GM19372 (cell line): Measurements from ENCODE around the gene UBR2.
"Not testable (repeated sequence)": the region's sequence is repeated elsewhere in the genome, so short reads cannot be mapped to it uniquely, and the experiment has no call there.

Experiments
- ATAC-seq: cut with Tn5 transposase; IDR thresholded peaks from one replicate; pipeline ENCODE4 v1.9.1; 2021; ENCODE audit warnings: mild to moderate bottlenecking, low read depth, moderate library complexity; ENCODE audit not compliant: unreplicated experiment

UBR2 gene

GRCh38 chr6:42552380-42552779, 11.4 kb upstream of the UBR2 start:
- no peak for ATAC-seq

DNA sequence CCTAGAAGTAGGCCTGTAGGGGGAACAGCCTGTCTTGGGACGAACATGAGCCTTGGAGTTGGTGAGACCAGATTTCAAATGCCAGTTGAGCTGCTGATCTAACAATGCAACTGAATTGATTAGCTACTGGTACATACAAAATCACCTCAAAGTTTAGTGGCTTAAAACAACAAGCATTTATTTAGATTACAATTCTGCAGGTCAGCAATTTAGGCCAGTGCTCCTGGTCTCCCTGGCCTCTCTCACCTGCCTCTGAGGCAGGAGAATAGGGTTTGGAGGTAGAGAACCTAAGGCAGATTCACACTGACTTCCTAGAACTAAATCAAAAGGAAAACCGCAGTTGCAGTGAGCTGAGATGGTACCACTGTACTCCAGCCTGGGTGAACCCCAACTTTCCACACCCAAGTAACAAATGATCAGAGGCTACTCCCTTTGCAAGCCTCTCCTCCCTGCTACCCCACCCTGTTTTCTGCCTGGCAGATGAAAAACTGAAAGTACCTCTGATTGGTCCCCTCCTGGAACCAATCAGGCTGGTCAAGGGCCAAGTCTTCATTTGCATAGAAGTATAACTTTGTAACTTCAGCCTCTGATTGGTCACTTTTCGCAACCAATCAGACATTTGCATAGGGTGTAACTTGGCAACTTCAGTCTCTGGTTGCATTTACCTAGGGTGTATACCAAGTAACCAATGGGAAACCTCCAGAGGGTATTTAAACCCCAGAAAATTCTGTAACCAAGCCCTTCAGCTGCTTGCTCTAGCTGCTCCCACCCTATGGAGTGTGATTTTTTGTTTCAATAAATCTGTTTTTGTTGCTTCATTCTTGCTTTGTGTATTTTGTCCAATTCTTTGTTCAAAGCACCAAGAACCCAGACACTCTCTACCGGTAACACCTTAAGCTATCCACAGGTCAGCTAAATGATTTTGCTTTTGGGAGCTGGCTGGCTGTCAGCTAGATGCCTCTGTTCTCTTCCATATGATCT, 8.1 kb upstream of the UBR2 start:
- no peak for ATAC-seq

GRCh38 chr6:42556462-42556861, 7.4 kb upstream of the UBR2 start:
- ATAC-seq, result no peak

DNA sequence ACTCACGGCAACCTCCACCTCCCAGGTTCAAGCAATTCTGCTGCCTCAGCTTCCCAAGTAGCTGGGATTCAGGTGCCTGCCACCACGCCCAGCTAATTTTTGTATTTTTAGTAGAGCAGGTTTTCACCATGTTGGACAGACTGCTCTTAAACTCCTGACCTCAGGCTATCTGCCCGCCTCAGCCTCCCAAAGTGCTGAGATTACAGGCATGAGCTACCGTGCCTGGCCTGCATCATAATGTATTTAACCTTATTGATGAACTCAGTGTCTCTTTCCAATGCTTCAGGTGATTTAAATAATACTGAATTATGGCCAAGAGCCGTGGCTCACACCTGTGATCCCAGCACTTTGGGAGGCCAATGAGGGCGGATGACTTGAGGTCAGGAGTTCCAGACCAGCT, 4.6 kb upstream of the UBR2 start:
- ATAC-seq, result not testable (repeated sequence)

- no peak for ATAC-seq
These were observed 1.8 kb upstream of the UBR2 start for GRCh38 chr6:42561986-42562385.

GRCh38 chr6:42562788-42563405, 932 bp upstream of the UBR2 start:
- ATAC-seq, result no peak

DNA sequence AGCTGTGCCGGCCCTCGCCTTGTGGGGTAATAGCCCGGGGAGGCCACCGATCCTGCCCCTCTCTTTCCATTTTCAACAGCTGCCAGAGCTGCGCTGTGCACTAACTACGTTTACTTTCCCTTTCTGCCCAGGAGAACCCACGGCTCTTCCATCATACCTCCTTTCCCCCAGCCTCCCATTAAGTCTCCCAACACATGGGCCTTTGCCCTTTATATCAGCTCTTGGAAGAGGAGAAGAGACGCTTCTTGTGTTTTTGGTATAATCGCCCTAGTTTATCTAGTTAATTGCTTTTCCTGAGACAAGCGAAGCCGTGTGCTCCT, 637 bp downstream of the UBR2 start:
- no peak for ATAC-seq

DNA sequence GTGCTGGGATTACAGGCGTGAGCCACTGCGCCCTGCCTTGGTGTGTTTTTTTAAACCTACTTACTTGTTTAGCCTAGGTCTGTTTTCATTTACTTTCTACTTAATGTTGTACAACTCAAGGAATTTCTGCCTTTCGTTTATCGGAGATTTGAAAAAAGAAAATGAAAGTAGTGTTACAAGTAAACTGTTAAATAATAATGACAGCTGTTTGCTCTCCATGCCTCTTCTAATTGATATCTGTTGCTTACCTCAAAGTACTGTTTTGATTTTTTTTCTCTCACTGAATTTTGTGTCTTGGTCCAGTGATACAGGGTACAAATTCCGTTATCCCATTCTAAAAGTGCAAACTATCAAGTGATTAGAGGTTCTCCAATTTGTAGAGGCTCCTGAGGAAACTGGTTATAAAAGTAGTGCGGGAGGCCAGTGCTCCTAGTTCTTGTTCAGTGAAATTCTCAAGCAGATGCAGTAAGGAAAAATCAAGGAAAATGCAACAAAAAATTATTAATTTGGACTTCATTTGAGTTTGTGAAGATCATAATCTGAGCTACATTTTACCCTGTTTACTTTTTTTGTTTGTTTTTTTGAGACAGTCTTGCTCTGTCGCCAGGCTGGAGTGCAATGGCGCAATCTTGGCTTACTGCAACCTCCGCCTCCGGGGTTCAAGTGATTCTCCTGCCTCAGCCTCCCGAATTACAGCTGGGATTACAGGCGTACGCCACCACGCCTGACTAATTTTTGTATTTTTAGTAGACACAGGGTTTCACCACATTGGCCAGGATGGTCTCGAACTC, 2.2 kb downstream of the UBR2 start:
- no peak for ATAC-seq

GRCh38 chr6:42566614-42567208, 2.9 kb downstream of the UBR2 start:
- ATAC-seq, result no peak

DNA sequence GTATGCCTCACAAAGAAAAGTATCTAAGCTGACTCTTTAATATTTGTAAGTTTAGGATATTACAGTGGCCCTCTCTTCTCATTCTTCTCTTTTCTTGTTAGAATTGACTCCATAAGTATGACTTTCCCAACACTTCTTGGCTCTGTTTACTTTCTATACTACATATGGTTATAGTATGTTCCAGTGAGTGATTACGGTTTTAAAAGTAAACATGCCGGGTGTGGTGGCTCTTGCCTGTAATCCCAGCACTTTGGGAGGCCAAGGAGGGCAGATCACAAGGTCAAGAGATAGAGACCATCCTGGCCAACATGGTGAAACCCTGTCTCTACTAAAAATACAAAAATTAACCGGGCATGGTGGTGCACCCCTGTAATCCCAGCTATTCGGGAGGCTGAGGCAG, 3.4 kb downstream of the UBR2 start:
- ATAC-seq, result not testable (repeated sequence)

DNA sequence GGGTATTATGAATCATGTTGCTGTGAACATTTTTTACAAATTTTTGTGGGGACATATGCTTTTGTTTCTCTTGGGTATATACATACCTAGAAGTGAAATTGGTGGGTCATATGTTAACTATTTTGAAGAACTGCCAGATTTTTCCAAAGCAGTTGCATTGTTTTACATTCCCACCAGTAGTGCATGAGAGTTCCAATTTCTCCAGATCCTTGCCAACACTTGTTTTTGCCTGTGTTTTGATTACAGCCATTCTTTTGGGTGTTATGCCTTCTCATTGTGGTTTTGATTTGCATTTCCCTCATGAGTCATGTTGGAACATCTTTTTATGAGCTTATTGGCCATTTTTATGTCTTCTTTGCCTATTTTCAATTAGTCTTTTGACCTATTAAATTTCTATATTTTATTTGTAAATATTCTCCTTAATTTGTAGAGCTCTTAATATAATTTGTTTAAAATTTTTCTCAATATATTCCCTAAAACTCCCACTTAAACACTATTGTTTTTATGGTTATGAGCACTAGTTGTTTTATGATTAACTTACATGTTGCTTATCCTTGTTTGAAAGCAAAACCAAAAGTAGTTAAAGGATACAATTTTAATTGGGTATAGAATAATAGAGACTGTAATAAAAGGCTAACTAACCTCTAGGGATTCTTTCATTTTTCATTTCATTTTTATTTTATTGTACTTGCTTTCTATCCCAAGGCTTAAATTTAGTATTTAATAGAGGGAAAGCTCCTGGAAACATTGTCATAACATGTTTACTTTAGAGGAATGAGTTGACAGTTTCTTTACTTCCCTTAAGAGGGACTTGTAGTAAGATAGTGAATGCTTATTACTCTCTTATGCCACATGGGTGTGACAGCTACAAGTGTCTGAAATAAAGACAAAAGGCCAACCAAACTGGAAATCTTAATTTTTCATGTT, 5.5 kb downstream of the UBR2 start:
- no peak for ATAC-seq

DNA sequence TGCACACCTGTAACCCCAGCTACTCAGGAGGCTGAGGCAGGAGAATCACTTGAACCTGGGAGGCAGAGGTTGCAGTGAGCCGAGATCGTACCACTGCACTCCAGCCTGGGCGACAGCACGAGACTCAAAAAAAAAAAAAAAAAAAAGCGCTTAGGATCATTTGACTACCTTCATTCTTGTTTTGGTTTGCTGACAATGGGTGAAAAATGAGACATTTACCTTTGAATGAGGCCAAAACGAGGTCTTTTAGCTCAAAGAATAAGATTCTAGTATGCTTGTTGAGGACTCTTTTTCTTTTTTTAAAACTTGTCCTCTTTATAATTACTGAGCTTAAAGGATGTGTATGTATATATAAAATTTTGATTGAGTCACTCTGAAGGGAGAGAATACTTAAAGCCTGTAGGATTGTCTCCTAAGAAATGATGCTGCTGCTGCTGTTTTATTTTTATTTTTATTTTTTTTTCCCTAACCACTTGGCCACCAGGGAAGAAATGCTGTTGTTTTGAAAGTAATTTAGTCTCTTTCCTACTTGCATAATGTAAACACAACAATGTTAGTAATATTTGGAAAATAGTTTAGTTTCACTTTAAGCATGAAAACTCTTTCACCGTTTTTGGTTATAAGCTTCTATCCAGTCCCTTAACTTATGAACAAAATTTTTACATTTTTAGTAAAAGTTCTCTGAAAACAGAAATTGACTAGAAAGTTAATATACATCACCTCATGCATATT, 7.9 kb downstream of the UBR2 start:
- peak; percentile 17 for ATAC-seq

- peak; percentile 89 for ATAC-seq
These were observed 8.7 kb downstream of the UBR2 start for GRCh38 chr6:42572523-42572922.

GRCh38 chr6:42576538-42576937, 12.7 kb downstream of the UBR2 start:
- ATAC-seq, result not testable (repeated sequence)

- ATAC-seq, result no peak
These were observed 34.5 kb downstream of the UBR2 start for GRCh38 chr6:42598300-42598699.

DNA sequence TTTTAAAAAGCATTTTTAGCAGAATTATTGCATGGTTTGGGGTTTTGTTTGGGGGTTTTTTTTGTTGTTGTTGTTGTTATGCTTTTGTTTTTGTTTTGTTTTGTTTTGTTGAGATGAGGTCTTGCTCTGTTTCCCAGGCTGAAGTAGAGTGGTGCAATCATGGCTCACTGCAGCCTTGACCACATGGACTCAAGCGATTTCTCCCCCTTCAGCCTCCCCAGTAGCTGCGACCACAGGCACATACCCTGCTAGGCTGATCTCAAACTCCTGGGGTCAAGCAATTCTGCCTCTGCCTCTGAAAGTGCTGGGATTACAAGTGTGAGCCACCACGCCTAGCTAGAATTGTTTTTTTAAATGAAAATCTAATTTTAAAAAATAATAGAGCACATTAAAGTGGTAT, 35.7 kb downstream of the UBR2 start:
- no peak for ATAC-seq

GRCh38 chr6:42604150-42604549, 40.3 kb downstream of the UBR2 start:
- no peak for ATAC-seq

GRCh38 chr6:42604699-42605098, 40.9 kb downstream of the UBR2 start:
- not testable (repeated sequence) for ATAC-seq

- no peak for ATAC-seq
These were observed 46.6 kb downstream of the UBR2 start for GRCh38 chr6:42610416-42610815.
